CD4-positive, alpha-beta T cell (primary cell): ENCODE data around the gene DGLUCY. TPM values are rescaled to one million over a fixed set of nuclear protein-coding genes. Genes with fewer than 3 reads are reported as not detected.
"Not testable (repeated sequence)": the region's sequence is repeated elsewhere in the genome, so short reads cannot be mapped to it uniquely, and the experiment has no call there.

Experiments used
- ATAC-seq: fragments of 200-7000 bp; cut with Tn5 transposase; one replicate; pipeline ENCODE4 v1.10.0; 2022; ENCODE audit warnings: mild to moderate bottlenecking; ENCODE audit not compliant: poor library complexity
- CTCF ChIA-PET: fragments of 350-600 bp; sonication (Branson Sonifier 250); formaldehyde crosslinking; loops from one replicate; lab custom pipeline; 2021; ENCODE audit warnings: antibody characterized with exemption, inconsistent platforms; lab: Charles Lee
- POLR2A ChIA-PET: fragments of 350-600 bp; sonication (Branson Sonifier 250); formaldehyde crosslinking; loops from one replicate; lab custom pipeline; 2021; ENCODE audit warnings: antibody characterized with exemption, inconsistent platforms; lab: Charles Lee
- DNase-seq, 14 experiments: peaks; one replicate each; pipeline ENCODE4 v3.0.0-alpha.2; 2013 to 2020; ENCODE audit warnings: mixed read lengths in 2 of 14
- H3K27ac ChIP-seq, 2 donors: one replicate each; pipeline versions ENCODE4 v1.5.1 to v1.7.0; 2013; ENCODE audit warnings: low read length in 2 of 2, low read depth in 1 of 2, mild to moderate bottlenecking in 1 of 2
- H3K27me3 ChIP-seq, 2 experiments: 1 replicate in 1 of 2; 2 replicates in 1 of 2; pipeline versions ENCODE4 v1.6.1 to v1.7.0; 2013; ENCODE audit warnings: low read length in 2 of 2, control low read depth in 1 of 2, mild to moderate bottlenecking in 1 of 2, moderate library complexity in 1 of 2; ENCODE audit not compliant: insufficient read depth in 2 of 2, control insufficient read depth in 1 of 2
- H3K36me3 ChIP-seq: one replicate; pipeline ENCODE4 v1.6.1; 2013; ENCODE audit warnings: low read length, control low read depth; ENCODE audit not compliant: insufficient read depth
- H3K4me1 ChIP-seq: one replicate; pipeline ENCODE4 v1.6.1; 2013; ENCODE audit warnings: low read length, control low read depth; ENCODE audit not compliant: insufficient read depth
- H3K4me3 ChIP-seq: one replicate; pipeline ENCODE4 v1.5.1; 2013; ENCODE audit warnings: mild to moderate bottlenecking, low read length, moderate library complexity
- H3K9me3 ChIP-seq, 2 experiments: 1 replicate in 1 of 2; 2 replicates in 1 of 2; pipeline versions ENCODE4 v1.6.1 to v1.7.0; 2013; ENCODE audit warnings: low read length in 2 of 2, mild to moderate bottlenecking in 2 of 2, control low read depth in 1 of 2, moderate library complexity in 1 of 2; ENCODE audit not compliant: control insufficient read depth in 1 of 2, insufficient read depth in 1 of 2
- H3K27ac Mint-ChIP-seq: one replicate; pipeline ENCODE4 v1.8.0; 2020; ENCODE audit warnings: mixed read lengths
- H3K27me3 Mint-ChIP-seq: one replicate; pipeline ENCODE4 v1.8.0; 2021; ENCODE audit warnings: mixed read lengths
- H3K36me3 Mint-ChIP-seq: one replicate; pipeline ENCODE4 v1.8.0; 2021; ENCODE audit warnings: low read depth, mixed read lengths
- H3K4me1 Mint-ChIP-seq: one replicate; pipeline ENCODE4 v1.8.0; 2021; ENCODE audit warnings: low read depth, mixed read lengths
- H3K4me3 Mint-ChIP-seq: one replicate; pipeline ENCODE4 v1.8.0; 2020; ENCODE audit warnings: mild to moderate bottlenecking, mixed read lengths
- H3K9me3 Mint-ChIP-seq: one replicate; pipeline ENCODE4 v1.8.0; 2020; ENCODE audit warnings: mixed read lengths
- intact Hi-C, 2 experiments: fragments of 100-400 bp; cut with DNase I in 1 of 2; cut with micrococcal nuclease in 1 of 2; formaldehyde crosslinking; loops; one replicate each; pipeline versions ENCODE4 v1.15.1 to v1.9.0; 2023 to 2025; cut with DNase I, micrococcal nuclease
- total RNA-seq, 174 experiments: library from RNA in 2 of 174; stranded (reverse) in 2 of 174; gene quantifications; one replicate each; pipeline ENCODE4 v1.2.3 and lab custom pipeline; 2021 to 2026
- TF ChIP-seq, protein P1 (sequence below): fragments of 200-600 bp; IDR thresholded peaks from one replicate; pipeline ENCODE4 v1.8.0; 2022; ENCODE audit warnings: antibody characterized with exemption, mild to moderate bottlenecking

The DGLUCY gene
- total RNA-seq, 2 experiments from 2014 or later, result 33.0 to 34.9 TPM

DNA sequence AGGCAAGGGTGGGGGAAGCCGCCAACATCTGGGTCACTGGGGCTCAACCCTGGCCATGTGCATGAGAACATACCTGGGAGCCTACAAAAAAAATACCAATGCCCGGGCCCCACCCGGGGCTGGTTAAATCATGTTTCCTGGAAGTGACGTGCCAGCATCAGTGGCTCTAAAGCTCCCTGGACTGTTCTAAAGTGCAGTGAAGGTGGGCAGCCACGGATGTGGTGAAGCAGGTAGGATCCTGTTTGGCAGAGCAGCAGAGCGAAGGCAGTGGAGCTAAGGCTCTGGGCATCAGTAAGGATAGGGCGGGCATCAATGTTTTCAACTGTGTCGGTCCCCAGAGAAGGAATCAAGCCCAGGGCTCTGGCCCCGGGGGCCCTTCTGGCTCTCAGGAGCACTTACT lies 131.2 kb downstream of the DGLUCY start:
- POLR2A ChIA-PET, result interaction anchor here (0.6 to 10.0 kb wide), 23 partner anchors 10 to 486 kb away, joined by 3 to 187 read pairs (median 4); partner anchors contain the start of gene PPP4R3A
- CTCF ChIA-PET, result interaction anchor here (0.8 to 4.7 kb wide), 4 partner anchors 17 to 72 kb away, joined by 3 to 19 read pairs (median 12); no protein-coding TSS in a partner anchor
- H3K9me3 Mint-ChIP-seq, result peaks cover 4% of the 10 kb centered on the region
- H3K36me3 Mint-ChIP-seq, result peaks cover 30% of the 10 kb centered on the region
- H3K27me3 Mint-ChIP-seq, result no peaks in the 10 kb centered on the region
- Histone ChIP-seq H3K27me3 (no peaks in the 10 kb centered on the region), H3K4me1 (peaks cover 96% of the 10 kb centered on the region), H3K4me3 (peak overlapping the region; percentile 65), H3K9me3 (peaks cover 0 to 9% of the 10 kb centered on the region in 2 experiments), H3K36me3 (peaks cover 5% of the 10 kb centered on the region), H3K27ac (peak overlapping the region; percentile 97)
- H3K4me1 Mint-ChIP-seq, result peaks cover 95% of the 10 kb centered on the region
- peak overlapping the region; percentile 90 for H3K4me3 Mint-ChIP-seq
- TF ChIP-seq, protein P1, sequence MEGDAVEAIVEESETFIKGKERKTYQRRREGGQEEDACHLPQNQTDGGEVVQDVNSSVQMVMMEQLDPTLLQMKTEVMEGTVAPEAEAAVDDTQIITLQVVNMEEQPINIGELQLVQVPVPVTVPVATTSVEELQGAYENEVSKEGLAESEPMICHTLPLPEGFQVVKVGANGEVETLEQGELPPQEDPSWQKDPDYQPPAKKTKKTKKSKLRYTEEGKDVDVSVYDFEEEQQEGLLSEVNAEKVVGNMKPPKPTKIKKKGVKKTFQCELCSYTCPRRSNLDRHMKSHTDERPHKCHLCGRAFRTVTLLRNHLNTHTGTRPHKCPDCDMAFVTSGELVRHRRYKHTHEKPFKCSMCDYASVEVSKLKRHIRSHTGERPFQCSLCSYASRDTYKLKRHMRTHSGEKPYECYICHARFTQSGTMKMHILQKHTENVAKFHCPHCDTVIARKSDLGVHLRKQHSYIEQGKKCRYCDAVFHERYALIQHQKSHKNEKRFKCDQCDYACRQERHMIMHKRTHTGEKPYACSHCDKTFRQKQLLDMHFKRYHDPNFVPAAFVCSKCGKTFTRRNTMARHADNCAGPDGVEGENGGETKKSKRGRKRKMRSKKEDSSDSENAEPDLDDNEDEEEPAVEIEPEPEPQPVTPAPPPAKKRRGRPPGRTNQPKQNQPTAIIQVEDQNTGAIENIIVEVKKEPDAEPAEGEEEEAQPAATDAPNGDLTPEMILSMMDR, result no peak
- ATAC-seq (peak; percentile 42), DNase-seq (peak; percentile 55 to 95 (median 64))
- intact Hi-C loops, result loop anchor here (2.0 to 10.0 kb wide), 5 partner anchors 42 to 860 kb away; partner anchors contain the start of genes CCDC88C (in 1 of the 2) and RPS6KA5 (in 1 of the 2)
- peak overlapping the region; percentile 85 for H3K27ac Mint-ChIP-seq

DNA sequence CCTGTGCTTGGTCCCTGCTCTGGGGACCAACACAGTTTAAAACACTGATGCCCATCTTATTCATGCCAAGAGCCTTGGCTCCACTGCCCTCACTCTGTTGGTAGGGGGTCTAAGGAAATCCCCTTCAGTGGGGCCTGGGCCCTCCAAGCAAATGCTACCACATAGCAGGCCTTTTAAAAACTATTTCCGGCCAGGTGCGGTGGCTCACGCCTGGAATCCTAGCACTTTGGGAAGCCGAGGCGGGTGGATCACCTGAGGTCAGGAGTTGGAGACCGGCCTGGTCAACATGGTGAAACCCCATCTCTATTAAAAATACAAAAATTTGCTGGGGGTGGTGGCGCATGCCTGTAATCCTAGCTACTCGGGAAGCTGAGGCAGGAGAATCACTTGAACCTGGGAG lies 131.7 kb downstream of the DGLUCY start:
- H3K9me3 ChIP-seq, H3K36me3 ChIP-seq, ATAC-seq, H3K9me3 Mint-ChIP-seq, H3K27me3 Mint-ChIP-seq, H3K27me3 ChIP-seq: not testable (repeated sequence)
- intact Hi-C loops, result loop anchor here (1.0 to 10.0 kb wide), 8 partner anchors 9 to 861 kb away; partner anchors contain the start of genes RPS6KA5 (in 2 of the 2) and CCDC88C (in 1 of the 2)
- DNase-seq, result peak in 1 of 14 experiments; percentile 39
- peak overlapping the region; percentile 65 for H3K4me3 ChIP-seq
- H3K4me1 ChIP-seq, result peaks cover 98% of the 10 kb centered on the region
- Mint-ChIP-seq H3K36me3 (peaks cover 35% of the 10 kb centered on the region), H3K27ac (peak overlapping the region; percentile 85), H3K4me3 (peak overlapping the region; percentile 90), H3K4me1 (peaks cover 95% of the 10 kb centered on the region)
- peak overlapping the region; percentile 97 for H3K27ac ChIP-seq
- ChIA-PET CTCF (interaction anchor here (0.5 to 4.7 kb wide), 5 partner anchors 18 to 164 kb away, joined by 3 to 19 read pairs (median 8); no protein-coding TSS in a partner anchor), POLR2A (interaction anchor here (0.7 to 10.0 kb wide), 20 partner anchors 11 to 626 kb away, joined by 3 to 187 read pairs (median 4); partner anchors contain the start of gene PPP4R3A)

DNA sequence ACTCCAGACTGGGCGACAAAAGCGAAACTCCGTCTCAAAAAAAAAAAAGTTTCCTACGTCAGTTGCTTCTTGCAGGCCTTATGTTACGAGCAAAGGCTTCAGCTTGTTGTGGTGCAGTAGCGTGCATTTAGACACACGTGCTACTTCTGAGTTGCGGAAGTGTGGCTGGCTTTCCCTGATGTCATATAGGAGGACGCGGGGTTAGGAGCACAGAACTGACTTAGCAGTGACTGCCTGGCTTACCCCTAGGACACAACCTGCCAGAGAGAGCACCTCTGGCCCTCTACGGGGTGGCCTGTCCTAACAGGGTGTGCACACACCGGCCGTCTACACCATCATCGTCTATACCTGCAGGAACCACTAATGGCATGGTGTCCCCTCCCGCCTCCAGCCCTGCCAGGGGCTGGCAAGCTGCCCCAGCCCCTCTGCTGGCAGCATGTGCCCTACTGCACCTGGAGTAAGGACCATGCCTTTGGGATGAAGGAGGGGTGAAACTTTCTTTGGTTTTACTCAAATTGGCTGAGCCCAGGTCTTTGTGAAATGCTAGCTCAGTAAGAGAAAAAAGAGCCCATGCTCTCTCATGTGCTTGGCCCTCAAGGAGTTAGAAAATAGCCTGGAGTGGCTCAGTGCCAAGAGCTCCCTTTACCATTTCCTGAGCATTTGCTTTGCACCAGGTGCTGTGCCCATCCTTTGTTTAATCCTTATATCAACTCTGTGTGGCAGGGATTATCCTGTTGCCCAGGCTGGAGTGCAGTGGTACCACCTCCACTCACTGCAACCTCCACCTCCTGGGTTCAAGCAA lies 132.4 kb downstream of the DGLUCY start:
- DNase-seq (peak; percentile 63 to 98 (median 72)), ATAC-seq (peak; percentile 72)
- H3K27ac Mint-ChIP-seq, result peak overlapping the region; percentile 85
- Histone ChIP-seq H3K4me1 (peaks cover 98% of the 10 kb centered on the region), H3K27ac (peak overlapping the region; percentile 97), H3K9me3 (peaks cover 0 to 9% of the 10 kb centered on the region in 2 experiments), H3K27me3 (no peaks in the 10 kb centered on the region), H3K36me3 (peaks cover 5% of the 10 kb centered on the region), H3K4me3 (no peak overlapping the region)
- H3K4me3 Mint-ChIP-seq, result peak overlapping the region; percentile 87
- H3K36me3 Mint-ChIP-seq, result peaks cover 35% of the 10 kb centered on the region
- intact Hi-C loops, result loop anchor here (1.0 to 10.0 kb wide), 7 partner anchors 8 to 861 kb away; partner anchors contain the start of genes RPS6KA5 (in 2 of the 2) and CCDC88C (in 1 of the 2)
- ChIA-PET CTCF (interaction anchor here (0.5 to 4.7 kb wide), 5 partner anchors 18 to 163 kb away, joined by 3 to 19 read pairs (median 8); no protein-coding TSS in a partner anchor), POLR2A (interaction anchor here (0.6 to 10.0 kb wide), 16 partner anchors 10 to 930 kb away, joined by 3 to 187 read pairs (median 4); partner anchors contain the start of gene PPP4R3A)
- TF ChIP-seq, protein P1, result no peak
- peaks cover 4% of the 10 kb centered on the region for H3K9me3 Mint-ChIP-seq
- H3K4me1 Mint-ChIP-seq, result peaks cover 95% of the 10 kb centered on the region
- no peaks in the 10 kb centered on the region for H3K27me3 Mint-ChIP-seq
